ENCODE measurements around the gene WNK2. TPM values are rescaled to one million over a fixed set of nuclear protein-coding genes. Genes with fewer than 3 reads are reported as not detected.

The WNK2 gene
- total and polyA plus RNA-seq, 7 donors = 8.1 to 58.8 (median 35.5) TPM

- no peaks in the 10 kb centered on the region for H3K36me3 ChIP-seq (ENCODE audit: insufficient read depth in 1 of 2, low read depth in 1 of 2)
- no peak for ATAC-seq
- TF ChIP-seq CTCF (IDR thresholded peaks at IDR 0.05) = no peak
- H3K4me3 ChIP-seq = no peak overlapping the region
- no peaks in the 10 kb centered on the region for H3K9me3 ChIP-seq
- 78 to 90% (median 85%) methylated on average over 11 of the region's 11 CpGs for WGBS, 3 donors
- DNase-seq = peak in 1 of 2 donors; percentile 8
- no peaks in the 10 kb centered on the region for H3K27me3 ChIP-seq (ENCODE audit: insufficient read depth in 3 of 3, low read length in 2 of 3)
- H3K4me1 ChIP-seq = peaks cover 19% of the 10 kb centered on the region
- intact Hi-C loops (cut with DNase I) = no loop called here
- H3K27ac ChIP-seq = no peak overlapping the region
Observed at GRCh38 chr9:93192721-93193387, 8.9 kb downstream of the WNK2 start.

- no peaks in the 10 kb centered on the region for H3K9me3 ChIP-seq
- WGBS, 3 donors = 59 to 78% (median 68%) methylated on average over 12 of the region's 12 CpGs
- intact Hi-C loops (cut with DNase I) = no loop called here
- TF ChIP-seq CTCF (IDR thresholded peaks at IDR 0.05) = no peak
- H3K36me3 ChIP-seq (ENCODE audit: insufficient read depth in 1 of 2, low read depth in 1 of 2) = no peaks in the 10 kb centered on the region
- DNase-seq (peak in 1 of 2 donors; percentile 44), ATAC-seq (no peak)
- H3K27ac ChIP-seq = no peak overlapping the region
- no peak overlapping the region for H3K4me3 ChIP-seq
- H3K4me1 ChIP-seq = peaks cover 18% of the 10 kb centered on the region
- no peaks in the 10 kb centered on the region for H3K27me3 ChIP-seq (ENCODE audit: insufficient read depth in 3 of 3, low read length in 2 of 3)
Observed at GRCh38 chr9:93193388-93194220, 9.7 kb downstream of the WNK2 start.

GRCh38 chr9:93194221-93194625, 10.3 kb downstream of the WNK2 start:
- Histone ChIP-seq H3K27me3 (ENCODE audit: insufficient read depth in 3 of 3, low read length in 2 of 3) (no peaks in the 10 kb centered on the region), H3K36me3 (ENCODE audit: insufficient read depth in 1 of 2, low read depth in 1 of 2) (no peaks in the 10 kb centered on the region), H3K4me3 (no peak overlapping the region), H3K4me1 (peaks cover 12% of the 10 kb centered on the region), H3K9me3 (no peaks in the 10 kb centered on the region), H3K27ac (no peak overlapping the region)
- intact Hi-C loops (cut with DNase I) = no loop called here
- 70 to 84% (median 81%) methylated on average over 1 of the region's 1 CpG for WGBS, 3 donors
- DNase-seq (no peak), ATAC-seq (no peak)
- no peak for TF ChIP-seq CTCF (IDR thresholded peaks at IDR 0.05)

- no peaks in the 10 kb centered on the region for H3K36me3 ChIP-seq (ENCODE audit: insufficient read depth in 1 of 2, low read depth in 1 of 2)
- intact Hi-C loops (cut with DNase I) = no loop called here
- H3K27ac ChIP-seq = no peak overlapping the region
- TF ChIP-seq CTCF (IDR thresholded peaks at IDR 0.05) = no peak
- H3K9me3 ChIP-seq = no peaks in the 10 kb centered on the region
- DNase-seq (no peak), ATAC-seq (no peak)
- H3K4me3 ChIP-seq = no peak overlapping the region
- WGBS, 3 donors = 42 to 45% (median 45%) methylated on average over 3 of the region's 3 CpGs
- H3K4me1 ChIP-seq = peaks cover 12% of the 10 kb centered on the region
- no peaks in the 10 kb centered on the region for H3K27me3 ChIP-seq (ENCODE audit: insufficient read depth in 3 of 3, low read length in 2 of 3)
Observed at GRCh38 chr9:93194641-93195040, 10.7 kb downstream of the WNK2 start.

All from psoas muscle (tissue), 8 donors.